Putamen (tissue), 1 donor: ENCODE data around the gene AADACL3.

Source experiments
- DNase-seq: peaks from one replicate; pipeline ENCODE4 v3.0.0-alpha.2; 2016; ENCODE audit warnings: low spot score

The AADACL3 gene

GRCh38 chr1:12769031-12769430 lies 53.1 kb downstream of the AADACL3 start:
- DNase-seq = no peak

GRCh38 chr1:12769976-12770505 lies 54.1 kb downstream of the AADACL3 start:
- no peak for DNase-seq

- no peak for DNase-seq
Observed at GRCh38 chr1:12770620-12771019, 54.7 kb downstream of the AADACL3 start.

- no peak for DNase-seq
Observed at GRCh38 chr1:12771186-12771585, 55.3 kb downstream of the AADACL3 start.

GRCh38 chr1:12772520-12772919 lies 56.6 kb downstream of the AADACL3 start:
- no peak for DNase-seq

- DNase-seq = no peak
Observed at GRCh38 chr1:12773438-12773837, 57.5 kb downstream of the AADACL3 start, which contains the start of gene PRAMEF12. PRAMEF12 (plus strand) TSS chr1:12773738; CDS start chr1:12774868, 1,130 bp downstream.

GRCh38 chr1:12774801-12775345 lies 59.0 kb downstream of the AADACL3 start:
- no peak for DNase-seq

GRCh38 chr1:12775443-12775842 lies 59.5 kb downstream of the AADACL3 start:
- no peak for DNase-seq

- DNase-seq = no peak
Observed at GRCh38 chr1:12776801-12777557, 61.1 kb downstream of the AADACL3 start.
